Measurements from ENCODE around the gene EOLA2. TPM values are rescaled to one million over a fixed set of nuclear protein-coding genes. Genes with fewer than 3 reads are reported as not detected.

EOLA2 gene
- polyA plus RNA-seq, 1 donor (not counting 4 experiments of a cell fraction or from before 2014, with no cell fraction given): 35.5 TPM

DNA sequence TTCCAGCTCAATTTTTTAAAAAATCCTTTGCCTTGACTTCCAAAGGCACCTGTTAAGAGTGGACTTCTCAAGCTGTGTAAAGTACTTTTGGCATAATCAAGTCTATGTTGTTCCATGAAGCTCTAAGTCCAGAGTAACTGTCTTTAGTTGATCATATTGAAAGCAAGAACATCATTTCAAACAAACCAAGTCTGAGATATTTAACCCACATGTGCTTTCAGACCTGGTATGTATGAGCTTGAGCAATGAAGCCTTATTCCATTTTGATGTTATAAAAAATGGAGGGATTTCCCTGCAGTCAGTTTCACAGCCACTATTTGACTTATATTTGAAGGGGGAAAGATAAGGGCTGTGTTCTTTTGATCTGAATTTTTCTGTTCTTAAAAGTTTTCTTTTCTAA is 23.7 kb upstream of the EOLA2 start:
- no peak for FAIRE-seq
- H3K4me2 ChIP-seq (ENCODE audit: control insufficient read depth, extremely low read depth, insufficient read depth, low read depth, low read length): no peak overlapping the region
- H2AFZ ChIP-seq (ENCODE audit: control insufficient read depth, low read length): no peak overlapping the region
- H4K20me1 ChIP-seq (ENCODE audit: control insufficient read depth, extremely low read depth, insufficient read depth, low read length): no peaks in the 10 kb centered on the region
- no peaks in the 10 kb centered on the region for H3K36me3 ChIP-seq (ENCODE audit: control insufficient read depth in 2 of 2, extremely low read depth in 1 of 2, insufficient read depth in 2 of 2, low read length in 2 of 2)
- H3K79me2 ChIP-seq (ENCODE audit: control insufficient read depth, insufficient read depth, low read length): no peaks in the 10 kb centered on the region
- dilution Hi-C loops (cut with MboI; ENCODE audit: extremely low pct_ligation_motif_present, low sequenced_read_pairs): no loop called here
- H3K4me1 ChIP-seq (ENCODE audit: control insufficient read depth, extremely low read depth, insufficient read depth, low read length): no peaks in the 10 kb centered on the region
- no peak for TF ChIP-seq EZH2 (IDR thresholded peaks at IDR 0.05; ENCODE audit: low read length)
- TF ChIP-seq, protein P1, sequence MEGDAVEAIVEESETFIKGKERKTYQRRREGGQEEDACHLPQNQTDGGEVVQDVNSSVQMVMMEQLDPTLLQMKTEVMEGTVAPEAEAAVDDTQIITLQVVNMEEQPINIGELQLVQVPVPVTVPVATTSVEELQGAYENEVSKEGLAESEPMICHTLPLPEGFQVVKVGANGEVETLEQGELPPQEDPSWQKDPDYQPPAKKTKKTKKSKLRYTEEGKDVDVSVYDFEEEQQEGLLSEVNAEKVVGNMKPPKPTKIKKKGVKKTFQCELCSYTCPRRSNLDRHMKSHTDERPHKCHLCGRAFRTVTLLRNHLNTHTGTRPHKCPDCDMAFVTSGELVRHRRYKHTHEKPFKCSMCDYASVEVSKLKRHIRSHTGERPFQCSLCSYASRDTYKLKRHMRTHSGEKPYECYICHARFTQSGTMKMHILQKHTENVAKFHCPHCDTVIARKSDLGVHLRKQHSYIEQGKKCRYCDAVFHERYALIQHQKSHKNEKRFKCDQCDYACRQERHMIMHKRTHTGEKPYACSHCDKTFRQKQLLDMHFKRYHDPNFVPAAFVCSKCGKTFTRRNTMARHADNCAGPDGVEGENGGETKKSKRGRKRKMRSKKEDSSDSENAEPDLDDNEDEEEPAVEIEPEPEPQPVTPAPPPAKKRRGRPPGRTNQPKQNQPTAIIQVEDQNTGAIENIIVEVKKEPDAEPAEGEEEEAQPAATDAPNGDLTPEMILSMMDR (optimal IDR thresholded peaks at IDR 0.05 in 1 of 3, IDR thresholded peaks at IDR 0.05 in 1 of 3, conservative IDR thresholded peaks at IDR 0.05 in 1 of 3; ENCODE audit: extremely low read depth in 1 of 3, insufficient read depth in 2 of 3, low read length in 3 of 3): no peak
- H3K4me3 ChIP-seq (ENCODE audit: control insufficient read depth in 2 of 3, extremely low read depth in 1 of 3, insufficient read depth in 2 of 3, low read depth in 1 of 3, low read length in 3 of 3): no peak overlapping the region
- H3K27me3 ChIP-seq (ENCODE audit: control insufficient read depth, extremely low read depth, insufficient read depth, low read length): no peaks in the 10 kb centered on the region
- H3K9me3 ChIP-seq (ENCODE audit: control insufficient read depth, low read depth, low read length): no peaks in the 10 kb centered on the region
- no peak overlapping the region for H3K9ac ChIP-seq (ENCODE audit: control insufficient read depth, extremely low read depth, insufficient read depth, low read length)
- H3K9me1 ChIP-seq (ENCODE audit: control insufficient read depth, extremely low read depth, insufficient read depth, low read length): no peaks in the 10 kb centered on the region
- no peak overlapping the region for H3K27ac ChIP-seq (ENCODE audit: control insufficient read depth, insufficient read depth, low read length)
- DNase-seq (ENCODE audit: low read depth, low spot score): no peak

DNA sequence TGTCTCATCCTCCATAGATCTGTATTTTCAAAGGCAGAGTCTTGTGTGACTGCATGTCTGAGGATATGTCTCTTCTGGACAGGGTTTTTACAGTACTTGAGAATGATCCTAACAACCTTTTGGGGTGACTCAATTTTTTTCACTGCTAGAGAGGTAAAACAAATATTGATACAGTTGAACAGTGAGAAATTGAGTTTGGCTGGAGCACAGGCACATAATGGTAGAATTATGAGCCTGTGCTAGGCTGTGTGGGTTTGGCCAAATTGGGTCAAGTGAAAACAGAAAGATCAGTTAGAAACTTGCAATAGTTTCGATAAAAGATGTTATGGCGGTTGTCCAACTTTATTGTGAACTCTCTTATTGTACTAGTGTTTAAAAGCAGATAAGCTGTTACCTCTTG is 23.3 kb upstream of the EOLA2 start:
- FAIRE-seq: no peak
- no peak overlapping the region for H2AFZ ChIP-seq (ENCODE audit: control insufficient read depth, low read length)
- dilution Hi-C loops (cut with MboI; ENCODE audit: extremely low pct_ligation_motif_present, low sequenced_read_pairs): no loop called here

More for the DNA sequence above, 23.3 kb upstream of the EOLA2 start:
- H3K9me3 ChIP-seq (ENCODE audit: control insufficient read depth, low read depth, low read length): no peaks in the 10 kb centered on the region
- DNase-seq (ENCODE audit: low read depth, low spot score): no peak
- TF ChIP-seq EZH2 (IDR thresholded peaks at IDR 0.05; ENCODE audit: low read length): no peak
- TF ChIP-seq, protein P1 (optimal IDR thresholded peaks at IDR 0.05 in 1 of 3, IDR thresholded peaks at IDR 0.05 in 1 of 3, conservative IDR thresholded peaks at IDR 0.05 in 1 of 3; ENCODE audit: extremely low read depth in 1 of 3, insufficient read depth in 2 of 3, low read length in 3 of 3): no peak
- H3K36me3 ChIP-seq (ENCODE audit: control insufficient read depth in 2 of 2, extremely low read depth in 1 of 2, insufficient read depth in 2 of 2, low read length in 2 of 2): no peaks in the 10 kb centered on the region
- no peaks in the 10 kb centered on the region for H3K4me1 ChIP-seq (ENCODE audit: control insufficient read depth, extremely low read depth, insufficient read depth, low read length)
- no peaks in the 10 kb centered on the region for H3K27me3 ChIP-seq (ENCODE audit: control insufficient read depth, extremely low read depth, insufficient read depth, low read length)
- H4K20me1 ChIP-seq (ENCODE audit: control insufficient read depth, extremely low read depth, insufficient read depth, low read length): no peaks in the 10 kb centered on the region
- no peak overlapping the region for H3K4me3 ChIP-seq (ENCODE audit: control insufficient read depth in 2 of 3, extremely low read depth in 1 of 3, insufficient read depth in 2 of 3, low read depth in 1 of 3, low read length in 3 of 3)
- H3K4me2 ChIP-seq (ENCODE audit: control insufficient read depth, extremely low read depth, insufficient read depth, low read depth, low read length): no peak overlapping the region
- no peaks in the 10 kb centered on the region for H3K79me2 ChIP-seq (ENCODE audit: control insufficient read depth, insufficient read depth, low read length)
- no peak overlapping the region for H3K9ac ChIP-seq (ENCODE audit: control insufficient read depth, extremely low read depth, insufficient read depth, low read length)
- no peak overlapping the region for H3K27ac ChIP-seq (ENCODE audit: control insufficient read depth, insufficient read depth, low read length)
- no peaks in the 10 kb centered on the region for H3K9me1 ChIP-seq (ENCODE audit: control insufficient read depth, extremely low read depth, insufficient read depth, low read length)

Data from keratinocyte (primary cell).